NCI-H2029 (cell line): ENCODE results near the gene GHRL.
"Not testable (repeated sequence)": the region's sequence is repeated elsewhere in the genome, so short reads cannot be mapped to it uniquely, and the experiment has no call there.

Source experiments
- DNase-seq: peaks from one replicate; lab custom pipeline; 2025; lab: John Stamatoyannopoulos, UW

GHRL gene

DNA sequence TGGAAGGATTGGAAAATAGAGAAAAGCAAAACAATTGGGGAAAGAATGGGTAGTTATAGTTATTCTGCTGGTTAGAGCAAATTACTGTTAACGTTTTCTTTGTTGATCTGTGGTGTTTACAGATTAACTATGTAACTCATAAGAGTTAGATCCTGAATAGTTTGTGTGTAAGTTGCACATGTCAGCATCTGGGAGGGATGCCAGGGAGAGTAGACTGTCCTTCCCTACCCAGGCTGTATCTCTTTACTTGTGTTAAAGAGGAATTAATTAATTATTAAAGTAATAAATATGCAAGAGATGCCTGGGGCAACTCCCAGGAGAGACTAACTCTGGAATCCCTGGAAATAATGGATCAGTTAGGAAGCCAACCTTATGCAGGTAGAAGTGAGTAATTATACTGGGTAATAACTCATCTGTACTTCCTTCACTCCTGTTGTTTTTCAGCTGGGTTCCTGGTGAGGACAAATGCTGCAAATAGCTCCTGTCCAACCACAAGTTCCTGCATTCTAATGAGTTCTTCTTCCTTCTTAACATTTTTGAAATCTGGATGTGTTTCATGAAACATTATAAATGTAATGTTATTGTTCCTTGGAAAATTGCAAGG is 18.9 kb downstream of the GHRL start:
- DNase-seq = no peak

DNA sequence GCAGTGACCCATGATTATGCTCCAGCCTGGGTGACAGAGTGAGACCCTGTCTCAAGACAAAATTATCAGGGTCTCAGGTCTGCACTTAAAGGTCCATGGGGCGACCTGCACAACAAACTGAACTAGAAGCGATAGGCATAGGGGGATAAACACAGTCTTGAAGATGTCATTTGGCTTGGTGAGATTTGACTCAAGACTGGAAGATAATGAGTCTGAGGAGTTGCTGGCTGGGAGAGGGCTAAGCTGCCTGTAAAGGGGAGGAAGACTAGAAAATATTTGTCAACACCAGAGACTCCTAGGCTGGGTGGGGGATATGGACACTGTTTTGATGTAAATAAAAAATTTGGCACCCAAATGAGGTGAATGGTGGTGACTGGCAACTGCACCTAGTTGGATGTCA is 19.8 kb downstream of the GHRL start:
- no peak for DNase-seq

GRCh38 chr3:10272476-10272875 is 20.3 kb downstream of the GHRL start:
- not testable (repeated sequence) for DNase-seq

GRCh38 chr3:10269443-10269842 is 23.3 kb downstream of the GHRL start:
- DNase-seq = no peak

DNA sequence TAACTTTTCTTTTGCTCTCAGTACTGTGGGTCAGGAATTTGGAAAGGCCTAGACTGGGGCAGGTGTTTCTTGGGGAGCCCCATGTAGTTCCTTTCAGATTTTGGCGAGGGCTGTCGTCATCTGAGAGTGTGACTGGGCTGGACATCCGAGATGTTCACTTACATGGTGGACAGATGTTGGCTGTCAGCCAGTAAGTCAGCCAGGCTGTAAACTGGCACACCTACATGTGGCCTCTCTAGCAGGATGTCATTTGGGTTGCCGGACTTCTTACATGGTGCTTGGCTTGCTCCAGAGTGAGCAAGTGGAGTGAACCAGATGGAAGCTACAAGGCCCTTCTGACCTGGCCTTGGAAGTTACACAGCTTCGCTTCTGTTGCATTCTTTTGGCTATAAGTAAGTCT is 23.8 kb downstream of the GHRL start:
- DNase-seq = no peak

GRCh38 chr3:10268116-10268515 is 24.6 kb downstream of the GHRL start:
- DNase-seq = no peak

GRCh38 chr3:10266936-10267335 is 25.8 kb downstream of the GHRL start:
- DNase-seq = not testable (repeated sequence)

DNA sequence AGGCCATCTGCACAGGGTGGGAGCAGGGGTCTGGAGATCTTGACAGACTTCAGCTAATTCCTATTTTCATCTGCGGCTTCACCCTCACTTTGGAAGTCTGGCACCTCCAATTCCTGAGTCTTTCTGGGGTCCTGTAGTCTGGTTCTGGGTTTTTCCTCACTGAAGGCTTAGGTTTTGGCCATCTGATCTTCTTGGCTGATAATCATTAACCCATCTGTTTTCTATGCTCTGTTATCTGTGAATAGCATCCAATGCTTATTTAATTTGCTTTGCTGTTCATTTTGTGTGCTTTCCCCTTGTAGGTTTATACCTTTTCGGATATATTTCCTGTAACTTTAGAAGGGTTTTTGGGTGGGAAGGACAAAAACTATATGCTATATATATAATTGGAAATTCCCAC is 26.9 kb downstream of the GHRL start:
- DNase-seq = no peak

GRCh38 chr3:10263646-10264363 is 28.9 kb downstream of the GHRL start:
- no peak for DNase-seq

GRCh38 chr3:10262027-10262426 is 30.7 kb downstream of the GHRL start:
- DNase-seq = no peak

- no peak for DNase-seq
Observed at GRCh38 chr3:10260211-10260701, 32.5 kb downstream of the GHRL start.

GRCh38 chr3:10259798-10260197 is 32.9 kb downstream of the GHRL start:
- DNase-seq = no peak

- no peak for DNase-seq
Observed at GRCh38 chr3:10259036-10259435, 33.7 kb downstream of the GHRL start.

- no peak for DNase-seq
Observed at GRCh38 chr3:10255835-10256234, 36.9 kb downstream of the GHRL start.

DNA sequence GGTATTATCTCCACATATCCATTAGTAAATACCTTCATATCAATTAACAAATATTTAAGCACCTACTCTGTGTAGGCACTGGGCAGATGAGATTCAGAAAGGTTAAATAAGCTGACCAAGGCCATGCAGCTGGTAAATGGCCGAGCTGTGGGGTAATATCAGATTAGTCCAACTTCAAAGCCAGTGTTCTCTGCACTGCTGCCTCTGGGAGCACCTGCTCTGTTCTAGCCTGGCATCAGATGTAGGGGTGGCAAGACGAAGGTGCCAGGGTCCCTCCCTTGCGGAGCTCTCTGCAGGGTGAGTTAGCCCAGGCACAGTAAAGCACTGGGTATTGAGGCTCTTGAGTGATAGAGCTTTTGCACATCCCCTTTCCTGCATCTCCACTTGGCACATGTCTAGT is 39.0 kb downstream of the GHRL start:
- no peak for DNase-seq

GRCh38 chr3:10251006-10251405 is 41.7 kb downstream of the GHRL start:
- no peak for DNase-seq

DNA sequence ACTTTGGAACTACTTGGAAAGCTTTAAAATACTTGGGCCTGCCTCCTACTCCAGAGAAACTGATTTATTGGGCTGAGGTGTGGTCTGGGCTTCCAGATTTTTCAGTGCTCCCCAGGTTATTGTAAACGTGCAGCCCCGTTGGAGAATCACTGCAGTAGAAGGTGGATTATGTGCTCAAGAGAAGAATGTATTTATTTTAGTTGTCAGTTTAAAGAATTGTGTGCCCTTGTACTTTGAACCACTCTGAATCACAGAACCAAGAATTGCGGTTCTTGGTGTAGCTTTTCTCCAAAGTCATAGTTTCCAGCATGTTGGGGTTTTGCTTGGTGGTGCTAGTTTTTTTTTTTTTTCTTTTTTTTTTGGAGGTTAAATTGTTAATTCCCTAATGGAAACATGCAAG is 42.9 kb downstream of the GHRL start:
- DNase-seq = no peak

DNA sequence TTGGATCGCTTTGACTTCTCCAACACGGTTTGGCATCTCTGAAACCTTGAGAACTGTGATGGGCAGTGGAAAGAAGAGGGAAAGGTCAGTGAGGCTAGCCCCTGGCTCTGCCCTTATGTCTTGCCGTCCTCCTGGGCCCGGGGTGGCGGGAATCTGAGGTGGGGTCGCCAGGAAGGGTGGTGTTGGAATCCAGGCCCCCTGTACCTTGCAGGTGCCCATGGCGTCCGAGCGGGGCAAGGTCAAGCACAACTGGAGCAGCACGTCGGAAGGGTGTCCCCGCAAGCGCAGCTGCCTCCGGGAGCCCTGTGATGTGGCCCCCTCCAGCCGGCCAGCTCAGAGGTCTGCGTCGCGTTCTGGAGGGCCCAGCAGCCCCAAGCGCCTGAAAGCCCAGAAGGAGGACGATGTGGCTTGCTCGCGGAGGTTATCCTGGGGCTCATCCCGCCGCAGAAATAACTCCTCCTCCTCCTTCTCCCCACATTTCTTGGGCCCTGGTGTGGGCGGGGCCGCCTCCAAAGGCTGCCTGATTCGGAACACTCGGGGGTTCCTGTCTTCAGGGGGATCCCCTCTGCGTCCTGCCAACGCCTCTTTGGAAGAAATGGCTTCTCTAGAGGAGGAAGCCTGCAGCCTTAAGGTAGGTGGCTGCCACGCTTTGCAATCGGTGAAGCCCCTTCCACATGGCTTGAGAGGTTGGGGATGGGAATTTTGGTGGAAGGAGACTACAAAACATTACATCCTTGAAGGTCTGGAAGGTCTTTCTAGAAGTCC is 43.6 kb downstream of the GHRL start:
- no peak for DNase-seq

GRCh38 chr3:10248184-10248983 is 44.4 kb downstream of the GHRL start, which contains the start of gene TATDN2:
TATDN2 (plus strand) TSS chr3:10248459; CDS start chr3:10249201, 742 bp downstream.
- DNase-seq = peak; percentile 100

DNA sequence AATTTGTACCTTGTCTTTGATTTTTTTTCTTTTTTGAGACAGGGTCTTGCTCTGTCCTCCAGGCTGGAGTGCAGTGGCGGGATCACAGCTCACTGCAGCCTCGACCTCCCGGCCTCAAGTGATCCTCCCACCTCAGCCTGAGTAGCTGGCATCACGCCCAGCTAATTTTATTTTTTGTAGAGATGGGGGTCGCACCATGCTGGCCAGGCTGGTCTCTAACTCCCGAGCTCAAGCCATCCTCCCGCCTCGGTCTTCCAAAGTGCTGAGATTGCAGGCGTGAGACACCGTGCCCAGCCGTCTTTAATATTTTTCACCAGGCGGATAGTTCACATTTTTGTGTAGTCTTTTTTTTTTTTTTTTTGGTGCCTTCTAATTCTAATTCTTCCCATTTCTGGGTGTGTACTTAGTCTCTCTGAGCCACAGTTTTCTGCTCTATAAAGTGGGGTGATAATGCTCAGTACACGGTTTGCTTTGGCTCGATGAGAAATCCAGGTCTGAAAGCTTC is 45.0 kb downstream of the GHRL start:
- no peak for DNase-seq

DNA sequence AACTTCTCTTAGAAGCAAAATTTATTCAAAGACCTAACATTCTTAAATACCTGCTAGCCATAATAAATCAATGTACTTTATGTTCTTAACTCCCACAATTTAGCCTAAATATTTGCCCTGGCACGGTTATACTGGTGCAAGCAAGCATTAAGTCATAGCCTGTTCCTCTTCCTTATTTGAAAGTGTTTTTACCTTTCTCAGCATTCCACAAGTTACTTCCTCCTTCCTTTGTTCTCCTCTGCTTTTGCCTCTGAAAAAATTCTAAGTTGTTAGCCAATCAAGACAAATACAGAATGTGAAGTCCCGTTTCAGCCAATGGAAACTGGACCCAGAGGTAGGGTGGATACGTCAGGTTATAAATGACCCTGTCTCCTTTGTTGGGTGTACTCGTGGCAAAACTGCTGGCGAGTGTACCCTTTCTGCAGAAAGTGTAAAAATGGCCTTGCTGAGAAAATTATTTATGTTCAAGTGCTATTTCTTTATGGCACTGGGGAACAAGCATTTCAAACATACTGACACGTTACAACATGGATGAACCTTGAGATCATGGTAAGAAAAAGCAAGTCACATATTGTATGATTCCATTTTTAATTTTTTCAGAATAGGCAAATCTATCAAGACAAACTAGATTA is 47.5 kb downstream of the GHRL start:
- DNase-seq = no peak
